C4-2B (cell line): Measurements from ENCODE around the gene FAM241A.

Experiments used
- CTCF ChIP-seq: fragments of 450-650 bp; conservative IDR thresholded peaks from 2 replicates; pipeline ENCODE4 v1.5.1; 2017; ENCODE audit warnings: mild to moderate bottlenecking
- ZFX ChIP-seq: fragments of 450-650 bp; IDR thresholded peaks from 2 replicates; pipeline ENCODE4 v1.6.1; 2017

GRCh38 chr4:112130906-112131305 is 14.3 kb upstream of the FAM241A start:
- TF ChIP-seq CTCF: no peak
- TF ChIP-seq ZFX: no peak
